Activated naive CD4-positive, alpha-beta T cell treated with Interleukin-2 at 50 U/mL for 16 hours (primary cell): Measurements from ENCODE around the gene ULK4.
"Not testable (repeated sequence)": the region's sequence is repeated elsewhere in the genome, so short reads cannot be mapped to it uniquely, and the experiment has no call there.

Source experiments
- DNase-seq: peaks from one replicate; pipeline ENCODE4 v3.0.0-alpha.2; 2020

The ULK4 gene

DNA sequence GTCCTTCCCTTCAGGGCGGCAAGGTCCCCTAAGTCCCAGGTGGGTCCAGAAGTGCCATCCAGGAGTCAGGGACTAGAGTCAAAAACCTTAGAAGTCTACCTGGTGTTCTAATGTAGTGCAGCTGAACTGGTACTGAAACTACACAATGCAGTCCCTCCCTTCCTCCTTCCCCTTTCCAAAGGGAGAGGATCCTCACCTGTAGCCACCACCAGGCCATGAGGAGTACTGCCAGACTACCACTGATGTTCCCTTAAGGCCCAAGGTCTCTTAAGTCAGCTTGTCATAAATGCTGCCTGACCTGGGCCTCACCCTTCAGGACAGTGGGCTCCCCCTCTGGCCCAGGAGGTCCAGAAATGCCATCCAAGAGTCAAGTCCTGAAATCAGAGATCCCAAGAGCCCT lies 98.9 kb downstream of the ULK4 start:
- no peak for DNase-seq

DNA sequence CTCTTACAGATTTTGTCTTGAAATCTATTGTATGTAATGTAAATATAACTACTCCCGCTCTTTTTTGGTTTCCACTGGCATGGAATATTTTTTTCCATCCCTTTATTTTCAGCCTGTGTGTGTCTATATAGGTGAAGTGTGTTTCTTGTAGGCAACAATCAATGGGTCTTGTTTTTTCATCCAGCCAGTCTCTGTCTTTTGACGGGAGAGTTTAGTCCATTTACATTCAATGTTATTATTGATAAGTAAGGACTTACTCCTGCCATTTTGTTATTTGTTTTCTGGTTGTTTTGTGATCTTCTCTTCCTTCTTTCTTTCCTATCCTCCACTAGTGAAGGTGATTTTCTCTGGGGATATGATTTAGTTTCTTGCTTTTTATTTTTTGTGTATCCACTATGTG lies 101.4 kb downstream of the ULK4 start:
- not testable (repeated sequence) for DNase-seq

DNA sequence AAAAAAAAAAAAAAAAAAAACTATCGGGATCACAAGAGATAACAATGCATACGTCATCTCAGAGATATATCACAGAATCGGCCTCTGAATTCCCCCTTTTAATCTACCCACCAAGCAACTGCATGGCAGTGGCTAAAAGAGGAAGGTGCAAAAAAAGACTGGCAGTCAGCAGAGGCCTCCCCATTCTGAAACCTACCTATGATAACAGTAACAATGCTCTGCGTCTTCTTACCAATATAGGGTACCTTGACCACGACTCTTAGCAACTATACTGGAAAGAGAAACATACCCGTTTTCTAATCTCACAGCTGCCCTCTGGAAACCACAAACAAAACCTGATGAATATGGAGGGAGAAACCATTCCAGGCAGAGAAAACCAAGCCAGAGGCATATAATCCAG lies 106.9 kb downstream of the ULK4 start:
- no peak for DNase-seq

DNA sequence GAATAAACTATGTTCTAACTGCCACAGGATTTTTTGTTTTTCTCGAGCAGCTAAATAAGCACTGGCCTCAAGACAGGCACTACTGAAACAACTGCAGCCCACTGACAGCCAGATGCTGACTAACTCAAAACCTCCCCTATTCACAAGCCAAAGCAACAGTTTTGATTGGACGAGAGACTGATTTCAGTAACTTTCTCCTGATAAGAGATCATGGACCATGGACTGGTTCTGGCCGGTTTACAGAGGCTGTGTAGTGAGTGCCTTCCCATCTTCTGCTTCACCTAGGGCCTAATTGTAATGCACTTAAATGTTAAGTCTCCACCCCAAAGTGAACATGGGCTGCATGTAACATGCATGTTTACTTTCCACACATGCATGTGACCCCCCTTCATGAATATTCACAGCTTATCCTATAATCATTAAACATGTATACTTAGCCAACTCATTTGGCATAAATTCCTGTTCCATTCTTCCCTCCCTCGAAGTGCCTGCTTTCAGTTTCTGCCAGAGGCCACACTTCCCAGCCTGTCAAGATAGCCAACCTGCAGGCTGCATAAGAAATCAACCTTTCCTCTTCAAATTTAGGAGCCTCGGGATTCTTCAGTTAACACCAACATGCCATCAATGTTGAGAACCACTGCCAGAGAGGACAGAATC lies 108.2 kb downstream of the ULK4 start:
- DNase-seq = no peak

DNA sequence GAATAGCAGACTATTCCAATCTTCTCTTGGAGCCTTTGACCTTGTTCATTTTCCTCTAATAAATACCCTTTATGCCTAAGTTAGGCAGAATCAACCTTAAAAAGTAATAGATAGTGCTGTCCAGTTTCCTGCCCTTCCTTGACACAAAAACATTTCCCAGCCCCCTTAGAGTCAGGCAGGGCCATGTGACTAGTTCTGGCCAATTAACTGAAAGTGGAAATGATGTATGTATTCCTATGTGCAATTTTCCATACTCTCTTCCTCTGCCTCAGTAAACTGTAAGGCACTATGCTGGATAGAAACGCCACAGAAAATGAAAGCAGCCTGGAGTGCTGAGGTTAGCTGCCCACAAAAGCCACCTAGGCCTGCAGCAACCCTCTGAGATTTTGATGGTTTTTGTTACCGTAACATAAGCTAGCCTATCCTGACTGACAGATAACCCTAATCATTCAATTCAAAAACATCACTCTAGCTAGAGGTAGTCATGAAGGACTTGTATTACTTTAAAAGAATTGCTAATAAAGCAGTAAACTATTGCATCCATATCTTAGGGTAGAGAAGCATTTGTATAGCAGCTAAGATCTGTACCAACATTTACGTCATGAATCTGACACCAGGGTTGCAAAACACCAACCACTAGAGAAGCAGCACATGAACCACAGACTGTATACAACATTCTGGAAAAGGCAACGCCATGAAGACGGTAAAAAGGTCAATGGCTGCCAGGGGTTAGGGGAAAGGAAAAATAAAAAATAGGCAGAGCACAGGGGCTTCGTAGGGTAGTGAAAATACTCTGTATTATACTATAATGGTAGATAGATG lies 112.9 kb downstream of the ULK4 start:
- DNase-seq = no peak

DNA sequence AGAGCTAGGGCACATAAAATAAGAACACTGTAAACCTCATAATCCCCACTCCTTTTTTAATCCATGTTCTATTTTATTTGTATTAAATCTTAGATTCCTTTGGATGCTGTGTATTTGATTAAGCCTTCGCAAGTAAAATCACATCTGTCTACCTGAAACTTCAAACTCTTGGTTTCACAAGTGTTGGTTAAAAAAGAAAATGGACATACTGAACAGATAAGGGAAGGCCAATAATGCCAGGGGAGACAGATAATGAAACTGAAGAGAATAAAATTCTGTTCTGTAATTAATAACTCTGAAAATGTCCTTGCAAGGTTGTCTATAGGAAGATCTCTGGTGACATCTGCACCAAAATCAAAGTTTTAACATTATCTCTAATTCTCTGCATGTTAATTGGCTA lies 114.2 kb downstream of the ULK4 start:
- no peak for DNase-seq

DNA sequence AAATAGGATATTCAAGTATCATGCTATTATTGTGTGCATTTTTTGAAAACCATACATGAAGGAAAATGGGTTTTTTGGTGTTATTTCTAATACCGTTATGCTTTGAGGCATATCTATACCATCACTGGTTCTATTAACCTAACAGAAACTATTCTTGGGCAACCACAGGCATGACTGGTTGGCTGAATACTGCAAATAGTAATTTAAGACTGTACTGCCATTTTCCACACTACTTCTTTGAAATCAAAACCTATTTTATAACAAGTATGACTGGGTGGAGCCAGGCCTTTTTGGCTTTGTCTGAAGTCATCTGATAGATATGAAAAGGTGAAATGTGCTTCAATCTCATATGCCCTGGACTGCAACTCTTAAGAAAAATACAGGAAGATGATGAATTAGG lies 115.1 kb downstream of the ULK4 start:
- no peak for DNase-seq

DNA sequence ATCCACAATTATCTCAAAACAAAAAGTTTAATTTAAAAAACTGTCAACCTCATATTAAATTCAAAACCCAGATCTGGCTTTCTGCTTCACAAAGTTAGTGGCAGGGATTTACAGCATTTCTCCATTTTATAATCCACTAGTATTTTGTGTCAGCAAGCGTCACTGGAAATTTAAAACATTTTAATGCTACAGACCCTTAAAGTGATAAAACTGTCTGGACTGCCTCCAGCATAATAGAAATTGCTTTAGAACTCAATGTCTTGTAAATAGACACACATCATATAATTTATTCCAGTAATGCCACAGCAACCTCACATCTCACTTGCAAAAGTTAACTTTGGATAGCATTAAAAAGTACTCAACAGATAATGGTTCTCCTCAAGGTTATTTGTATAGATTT lies 116.1 kb downstream of the ULK4 start:
- no peak for DNase-seq

DNA sequence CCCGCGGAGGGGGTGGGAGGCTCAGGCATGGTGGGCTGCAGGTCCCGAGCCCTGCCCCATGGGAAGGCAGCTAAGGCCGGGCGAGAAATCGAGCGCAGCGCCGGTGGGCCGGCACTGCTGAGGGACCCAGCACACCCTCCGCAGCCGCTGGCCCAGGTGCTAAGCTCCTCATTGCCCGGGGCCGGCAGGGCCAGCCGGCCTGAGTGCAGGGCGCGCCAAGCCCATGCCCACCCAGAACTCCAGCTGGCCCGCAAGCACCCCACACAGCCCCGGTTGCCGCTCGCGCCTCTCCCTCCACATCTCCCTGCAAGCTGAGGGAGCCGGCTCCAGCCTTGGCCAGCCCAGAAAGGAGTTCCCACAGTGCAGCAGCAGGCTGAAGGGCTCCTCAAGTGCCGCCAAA lies 117.6 kb downstream of the ULK4 start:
- not testable (repeated sequence) for DNase-seq

DNA sequence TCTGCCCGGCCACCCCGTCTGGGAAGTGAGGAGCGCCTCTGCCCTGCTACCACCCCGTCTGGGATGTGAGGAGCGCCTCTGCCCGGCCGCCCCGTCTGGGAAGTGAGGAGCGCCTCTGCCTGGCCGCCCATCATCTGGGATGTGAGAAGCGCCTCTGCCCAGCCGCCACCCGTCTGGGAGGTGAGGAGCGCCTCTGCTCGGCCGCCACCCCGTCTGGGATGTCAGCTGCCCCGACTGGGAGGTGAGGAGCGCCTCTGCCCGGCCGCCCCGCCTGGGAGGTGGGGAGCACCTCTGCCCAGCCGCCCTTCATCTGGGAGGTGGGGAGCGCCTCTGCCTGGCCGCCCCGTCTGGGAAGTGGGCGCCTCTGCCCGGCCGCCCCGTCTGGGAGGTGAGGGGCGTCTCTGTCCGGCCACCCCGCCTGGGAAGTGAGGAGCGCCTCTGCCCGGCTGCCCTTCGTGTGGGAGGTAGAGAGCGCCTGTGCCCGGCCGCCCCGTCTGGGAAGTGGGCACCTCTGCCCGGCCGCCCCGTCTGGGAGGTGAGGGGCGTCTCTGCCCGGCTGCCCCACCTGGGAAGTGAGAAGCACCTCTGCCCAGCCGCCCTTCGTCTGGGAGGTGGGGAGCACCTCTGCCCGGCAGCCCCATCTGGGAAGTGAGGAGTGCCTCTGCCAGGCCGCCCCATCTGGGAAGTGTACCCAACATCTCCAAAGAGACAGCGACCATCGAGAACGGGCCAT lies 120.8 kb downstream of the ULK4 start:
- DNase-seq = not testable (repeated sequence)

DNA sequence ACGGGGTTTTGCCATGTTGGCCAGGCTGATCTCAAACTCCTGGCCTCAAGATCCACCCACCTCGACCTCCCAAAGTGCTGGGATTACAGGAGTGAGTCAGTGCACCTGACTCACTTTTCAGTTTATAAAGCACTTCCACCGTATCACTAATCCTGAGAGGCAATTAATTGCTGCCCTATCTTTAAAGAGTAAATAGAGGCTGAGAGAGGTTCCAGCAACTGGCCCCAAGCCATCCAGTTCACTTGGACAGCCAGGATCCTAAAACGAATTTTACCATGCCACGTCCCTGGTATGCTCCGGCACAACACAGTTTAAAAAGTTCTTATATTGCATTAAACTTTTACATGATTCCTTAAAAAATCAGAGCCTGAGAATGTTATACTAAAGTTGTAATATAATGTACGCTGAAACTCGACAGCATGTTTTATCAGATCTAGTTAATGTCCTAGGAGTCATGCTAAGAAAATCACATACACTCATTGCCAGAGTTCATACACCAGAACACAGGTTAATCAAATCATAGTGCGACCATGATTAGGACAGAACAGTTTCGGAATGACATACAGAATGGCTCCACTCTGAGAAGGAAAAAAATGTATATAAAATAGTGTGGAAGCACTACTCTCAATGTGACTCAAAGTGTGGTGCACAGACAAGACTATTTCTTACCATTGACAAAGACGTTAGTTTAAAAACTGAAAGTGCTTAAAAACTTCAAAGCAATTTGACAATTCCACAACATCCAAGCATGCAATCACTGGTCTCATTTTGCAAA lies 125.4 kb downstream of the ULK4 start:
- no peak for DNase-seq

DNA sequence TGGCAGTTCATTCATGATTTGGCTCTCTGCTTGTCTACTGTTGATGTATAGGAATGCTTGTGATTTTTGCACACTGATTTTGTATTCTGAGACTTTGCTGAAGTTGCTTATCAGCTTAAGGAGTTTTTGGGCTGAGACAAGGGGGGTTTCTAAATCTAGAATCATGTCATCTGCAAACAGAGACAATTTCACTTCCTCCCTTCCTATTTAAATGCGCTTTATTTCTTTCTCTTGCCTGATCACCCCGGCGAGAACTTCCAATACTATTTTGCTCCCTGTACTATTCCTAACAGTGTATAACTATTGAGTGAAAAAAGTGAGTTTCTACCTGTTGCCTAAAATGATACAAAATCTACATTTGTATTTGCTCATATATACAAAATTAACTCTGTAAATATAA lies 128.3 kb downstream of the ULK4 start:
- no peak for DNase-seq

DNA sequence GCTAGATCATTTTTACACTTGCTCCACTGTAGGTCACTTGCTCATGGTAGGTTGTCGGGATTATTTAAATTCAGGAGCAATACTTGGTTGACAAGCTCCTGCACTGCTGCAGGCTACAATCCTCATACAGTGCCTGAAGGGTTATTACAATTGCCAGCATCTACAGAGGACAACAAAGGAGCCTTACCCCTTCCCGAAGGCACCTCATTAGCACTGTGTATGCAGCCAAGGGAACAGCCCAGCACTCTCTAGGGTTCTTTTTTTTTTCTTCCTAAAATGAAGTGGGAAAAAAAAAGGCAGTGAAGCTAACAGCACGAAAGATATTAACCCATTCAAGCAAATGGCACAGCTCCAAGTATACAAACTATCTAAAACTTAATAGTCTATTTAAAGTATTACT lies 142.7 kb downstream of the ULK4 start:
- DNase-seq = no peak

DNA sequence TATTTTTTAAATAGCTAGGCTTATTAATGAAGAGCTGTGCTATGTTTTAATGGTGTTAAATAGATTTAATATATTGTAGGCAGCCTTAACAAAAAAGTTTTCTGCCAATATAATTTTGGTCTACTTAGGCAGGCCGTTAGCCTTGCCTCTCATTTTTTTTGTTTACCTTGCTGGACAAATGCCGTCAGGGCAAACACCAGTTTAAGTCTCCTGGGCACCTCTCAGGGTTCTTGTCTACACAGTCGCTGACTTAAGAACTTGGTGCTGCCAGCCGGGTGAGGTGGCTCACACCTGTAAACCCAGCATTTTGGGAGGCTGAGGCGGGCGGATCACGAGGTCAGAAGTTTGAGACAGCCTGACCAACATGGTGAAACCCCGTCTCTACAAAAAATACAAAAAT lies 153.3 kb downstream of the ULK4 start:
- no peak for DNase-seq

DNA sequence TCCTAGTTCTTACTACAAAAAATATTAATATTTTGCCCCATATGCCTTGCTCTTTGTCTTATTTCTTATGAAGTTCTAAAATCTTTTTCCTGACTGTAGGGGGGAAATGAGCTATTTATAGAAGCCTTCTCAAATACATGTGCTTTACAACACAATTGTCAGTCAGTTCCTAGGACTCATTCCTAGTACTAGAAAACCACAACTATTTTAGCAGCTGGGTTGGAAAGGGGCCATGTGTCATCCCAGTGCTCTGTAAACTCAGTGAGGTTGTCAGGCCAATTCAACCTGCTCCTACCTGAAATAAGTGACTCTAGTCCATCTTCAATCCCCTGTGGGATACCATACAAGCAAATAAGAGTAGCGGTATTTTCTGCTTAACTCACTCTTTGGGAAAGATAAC lies 153.8 kb downstream of the ULK4 start:
- no peak for DNase-seq

DNA sequence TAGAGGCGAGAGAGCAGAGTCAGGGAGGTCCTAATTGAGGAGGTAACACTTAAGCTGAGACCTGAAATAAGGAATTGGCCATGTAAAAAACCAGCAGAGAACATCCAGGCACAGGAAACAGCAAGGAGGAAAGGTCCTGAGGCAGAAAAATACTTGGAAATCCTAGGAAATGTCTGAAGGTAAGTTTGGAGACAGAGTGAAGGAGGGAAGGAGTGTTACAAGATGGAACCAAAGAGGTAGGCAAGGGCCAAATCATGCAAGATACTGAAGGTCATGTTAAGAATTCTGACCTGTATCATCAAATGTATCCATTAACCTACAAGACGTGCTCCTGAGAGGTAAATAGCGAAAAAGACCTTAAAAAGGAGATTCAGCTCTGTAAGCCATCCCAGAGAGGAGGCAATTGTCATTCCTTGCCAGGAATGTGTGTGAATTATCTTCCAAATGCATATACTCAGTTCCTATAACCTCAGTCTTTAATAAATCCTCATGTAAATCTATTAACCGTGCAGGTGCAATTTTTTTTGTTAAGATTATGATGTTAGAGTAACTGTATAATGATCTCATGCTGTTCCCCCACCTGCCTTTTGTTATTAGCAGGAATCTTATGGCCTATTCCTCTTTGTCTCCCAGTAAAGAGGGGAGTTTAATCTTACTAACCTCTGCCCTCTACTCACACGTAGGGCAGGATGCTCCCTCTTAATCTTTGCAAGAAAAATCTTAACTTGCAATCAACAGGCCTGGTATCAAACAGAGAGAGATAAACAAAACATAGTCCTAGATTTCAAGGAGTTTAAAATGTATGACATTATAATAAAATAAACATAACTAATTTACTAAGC lies 166.9 kb downstream of the ULK4 start:
- no peak for DNase-seq

DNA sequence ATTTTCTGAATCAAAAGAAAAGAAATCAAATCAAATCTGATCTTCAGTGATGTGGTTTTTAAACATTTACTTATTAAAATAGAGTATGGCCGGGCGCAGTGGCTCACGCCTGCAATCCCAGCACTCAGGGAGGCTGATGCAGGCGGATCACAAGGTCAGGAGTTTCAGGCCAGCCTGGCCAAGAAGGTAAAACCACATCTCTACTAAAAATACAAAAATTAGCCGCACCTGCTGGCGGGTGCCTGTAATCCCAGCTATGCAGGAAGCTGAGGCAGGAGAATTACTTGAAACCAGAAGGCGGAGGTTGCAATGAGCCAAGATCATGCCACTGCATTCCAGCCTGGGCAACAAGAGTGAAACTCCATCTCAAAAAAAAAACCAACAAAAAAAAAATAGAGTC lies 169.1 kb downstream of the ULK4 start:
- no peak for DNase-seq

DNA sequence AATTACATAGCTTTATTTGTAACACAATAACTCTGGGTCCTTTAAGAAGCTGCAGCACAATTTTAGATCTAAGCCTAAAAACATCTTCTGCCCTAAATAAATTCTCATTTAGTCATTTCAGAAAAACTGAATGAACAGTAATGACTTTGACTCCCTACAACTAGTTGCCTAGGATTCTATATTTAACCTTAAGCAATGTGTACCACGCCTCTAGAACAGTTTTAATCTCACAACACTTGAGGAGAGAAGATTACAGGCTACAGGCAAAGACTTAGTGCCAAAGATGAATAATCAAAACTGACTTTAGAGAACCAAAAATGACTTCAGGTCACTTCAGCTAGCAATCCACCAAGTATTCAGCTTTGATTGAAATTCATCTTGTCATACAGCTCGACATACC lies 192.8 kb downstream of the ULK4 start:
- DNase-seq = no peak

DNA sequence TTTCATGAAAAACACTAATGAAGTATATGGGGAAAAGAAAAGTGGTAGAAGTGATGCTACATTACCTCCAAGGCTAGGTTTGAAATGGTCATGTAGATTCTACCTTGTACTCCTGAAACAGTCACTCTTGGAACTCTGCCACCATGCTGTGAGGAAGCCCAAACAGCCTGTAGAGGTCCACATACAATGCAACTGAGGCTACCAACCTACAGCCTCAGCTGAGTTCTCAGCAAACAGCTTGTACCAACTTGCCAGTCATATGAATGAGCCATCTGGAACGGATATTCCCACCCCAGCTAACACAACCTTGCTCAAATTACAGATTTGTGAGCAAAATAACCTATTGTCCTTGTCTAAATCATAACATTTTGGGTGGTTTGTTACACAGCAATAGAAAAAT lies 193.5 kb downstream of the ULK4 start:
- DNase-seq = no peak

DNA sequence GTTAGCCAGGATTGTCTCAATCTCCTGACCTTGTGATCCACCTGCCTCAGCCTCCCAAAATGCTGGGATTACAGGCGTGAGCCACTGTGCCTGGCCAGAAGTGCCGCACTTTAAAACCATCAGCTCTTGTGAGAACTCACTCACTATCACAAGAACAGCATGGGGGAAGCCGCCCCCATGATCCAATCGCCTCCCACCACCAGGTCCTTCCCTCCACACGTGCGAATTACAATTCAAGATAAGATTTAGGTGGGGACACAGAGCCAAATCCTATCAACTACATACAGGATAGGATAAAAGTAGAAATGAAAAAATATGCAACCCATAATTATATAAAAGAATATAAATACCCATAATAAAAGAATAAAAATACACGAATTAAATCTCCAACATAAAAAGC lies 199.0 kb downstream of the ULK4 start:
- DNase-seq = not testable (repeated sequence)

DNA sequence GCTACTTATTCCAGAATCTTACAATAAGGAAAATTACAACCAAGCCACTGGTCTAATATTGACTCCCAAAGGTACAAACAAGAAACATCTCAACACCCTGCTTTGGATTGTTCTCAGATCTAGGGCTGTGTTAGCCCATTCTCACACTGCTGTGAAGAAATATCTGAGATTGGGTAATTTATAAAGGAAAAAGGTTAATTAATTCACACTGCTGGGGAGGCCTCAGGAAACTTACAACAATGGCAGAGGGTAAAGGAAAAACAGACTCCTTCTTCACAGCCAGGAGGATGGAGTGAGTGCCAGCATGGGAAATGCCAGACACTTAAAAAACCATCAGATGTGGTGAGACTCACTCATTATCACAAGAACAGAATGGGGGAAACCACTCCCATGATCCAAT lies 208.3 kb downstream of the ULK4 start:
- DNase-seq = no peak

DNA sequence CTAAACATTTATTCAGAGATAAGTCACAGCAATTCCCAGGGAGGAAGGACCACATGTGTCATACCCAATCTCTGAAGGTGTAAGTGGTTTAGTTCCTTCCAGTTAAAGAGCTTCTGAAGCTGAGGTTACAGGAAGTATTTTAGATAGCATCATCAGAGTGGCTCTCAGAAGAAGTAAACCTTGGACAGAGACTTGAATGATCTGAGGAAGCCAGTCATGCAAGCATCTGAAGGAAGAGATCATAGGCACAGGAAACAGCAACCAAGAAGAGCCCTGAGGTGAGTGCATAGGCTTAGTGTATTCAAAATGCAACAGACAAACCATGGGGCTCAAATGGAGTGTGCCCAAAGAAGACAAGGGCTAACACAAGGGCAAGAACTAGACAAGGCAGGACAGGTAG lies 210.3 kb downstream of the ULK4 start:
- no peak for DNase-seq
